HG02678 (cell line): ENCODE results near the gene TBX4.
"Not testable (repeated sequence)": the region's sequence is repeated elsewhere in the genome, so short reads cannot be mapped to it uniquely, and the experiment has no call there.

Experiments
- ATAC-seq: cut with Tn5 transposase; IDR thresholded peaks from one replicate; pipeline ENCODE4 v1.9.1; 2021; ENCODE audit warnings: mild to moderate bottlenecking, moderate library complexity; ENCODE audit not compliant: unreplicated experiment

Gene TBX4

GRCh38 chr17:61519754-61520440 lies 67.7 kb downstream of the TBX4 start:
- ATAC-seq = no peak

GRCh38 chr17:61520897-61521296 lies 68.7 kb downstream of the TBX4 start:
- ATAC-seq = no peak

- ATAC-seq = no peak
Observed at GRCh38 chr17:61522088-61522487, 69.9 kb downstream of the TBX4 start.

GRCh38 chr17:61524319-61524718 lies 72.1 kb downstream of the TBX4 start:
- ATAC-seq = no peak

GRCh38 chr17:61527441-61527840 lies 75.2 kb downstream of the TBX4 start:
- not testable (repeated sequence) for ATAC-seq

- no peak for ATAC-seq
Observed at GRCh38 chr17:61528171-61528570, 75.9 kb downstream of the TBX4 start.

GRCh38 chr17:61531223-61531622 lies 79.0 kb downstream of the TBX4 start:
- no peak for ATAC-seq

GRCh38 chr17:61532826-61533225 lies 80.6 kb downstream of the TBX4 start:
- no peak for ATAC-seq

- ATAC-seq = no peak
Observed at GRCh38 chr17:61533797-61534196, 81.6 kb downstream of the TBX4 start.

GRCh38 chr17:61534414-61534813 lies 82.2 kb downstream of the TBX4 start:
- no peak for ATAC-seq
